Cardiac muscle cell (in vitro differentiated cells and primary cell): ENCODE data around the gene HIP1. TPM values are rescaled to one million over a fixed set of nuclear protein-coding genes. Genes with fewer than 3 reads are reported as not detected.
"Not testable (repeated sequence)": the region's sequence is repeated elsewhere in the genome, so short reads cannot be mapped to it uniquely, and the experiment has no call there.

Source experiments
- DNase-seq, 2 donors: peaks; one replicate each; pipeline versions ENCODE4 v3.0.0 to v3.0.0-alpha.2; 2010 to 2017; ENCODE audit warnings: low read depth in 1 of 2, low spot score in 1 of 2
- H3K27ac ChIP-seq: fragments of 200-600 bp; sonication (generic); 2 replicates; pipeline ENCODE4 v1.5.1; 2016
- H3K27me3 ChIP-seq: fragments of 200-600 bp; sonication (generic); 2 replicates; pipeline ENCODE4 v1.6.0; 2016; ENCODE audit warnings: control low read depth
- H3K36me3 ChIP-seq: fragments of 200-600 bp; sonication (generic); 2 replicates; pipeline ENCODE4 v1.5.1; 2016; ENCODE audit warnings: control low read depth
- H3K4me1 ChIP-seq: fragments of 200-600 bp; sonication (generic); 2 replicates; pipeline ENCODE4 v1.8.1; 2017; ENCODE audit warnings: low read depth, mild to moderate bottlenecking, mixed run types
- H3K4me3 ChIP-seq: fragments of 200-600 bp; sonication (generic); 2 replicates; pipeline ENCODE4 v1.5.1; 2016; ENCODE audit warnings: mild to moderate bottlenecking
- H3K9me3 ChIP-seq: fragments of 200-600 bp; sonication (generic); 2 replicates; pipeline ENCODE4 v1.5.1; 2017; ENCODE audit warnings: low read depth, mild to moderate bottlenecking, control low read depth
- polyA plus RNA-seq: library from polyadenylated mRNA; unstranded; fragments of >200 nt; fragmentation: Nextera tagmentation; extraction: Ambion mirVana; gene quantifications from 2 replicates; pipeline ENCODE4 v1.2.1, GENCODE V29; 2016
- total RNA-seq: library from RNA; depleted of rRNA; stranded (reverse); fragments of >200 nt; gene quantifications from 2 replicates; pipeline ENCODE4 v1.2.3, GENCODE V29; 2016
- TF ChIP-seq, protein P1 (sequence below): IDR thresholded peaks from 2 replicates; pipeline ENCODE4 v1.5.1; 2012; ENCODE audit warnings: low read depth, mild to moderate bottlenecking, low read length

The HIP1 gene
- total and polyA plus RNA-seq, 2 experiments from 2014 or later, result 21.2 to 34.6 TPM

DNA sequence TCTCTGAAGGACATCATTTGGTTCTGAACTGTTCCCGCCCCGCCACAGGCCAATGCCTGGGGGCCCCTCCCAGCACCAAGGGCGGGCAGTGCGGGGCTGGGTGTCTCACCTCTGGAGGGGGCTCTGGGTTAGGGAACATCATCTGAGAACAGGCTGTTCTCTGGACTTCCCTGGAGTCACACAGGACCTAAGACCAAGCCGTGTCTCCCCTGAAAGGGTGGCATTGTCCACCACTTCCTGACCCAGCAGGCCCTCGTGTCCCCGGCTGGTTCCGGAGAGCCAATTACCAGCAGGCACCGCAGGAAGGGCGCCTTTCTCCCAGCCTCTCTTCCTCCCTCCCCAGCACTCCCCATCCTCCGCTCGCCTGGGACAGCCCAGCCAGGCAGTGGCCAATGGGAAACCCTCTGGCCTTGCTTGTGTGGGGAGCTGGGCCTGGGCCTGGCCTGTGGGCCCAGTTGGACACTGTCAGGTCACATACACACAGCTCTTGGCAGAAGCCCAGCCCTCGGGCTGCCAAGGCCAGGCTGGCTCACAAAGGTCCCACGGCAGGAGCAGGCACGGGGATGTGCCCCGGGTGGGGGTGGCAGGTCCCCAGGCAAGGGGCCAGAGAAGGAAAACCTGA, 127.1 kb downstream of the HIP1 start:
- TF ChIP-seq, protein P1, sequence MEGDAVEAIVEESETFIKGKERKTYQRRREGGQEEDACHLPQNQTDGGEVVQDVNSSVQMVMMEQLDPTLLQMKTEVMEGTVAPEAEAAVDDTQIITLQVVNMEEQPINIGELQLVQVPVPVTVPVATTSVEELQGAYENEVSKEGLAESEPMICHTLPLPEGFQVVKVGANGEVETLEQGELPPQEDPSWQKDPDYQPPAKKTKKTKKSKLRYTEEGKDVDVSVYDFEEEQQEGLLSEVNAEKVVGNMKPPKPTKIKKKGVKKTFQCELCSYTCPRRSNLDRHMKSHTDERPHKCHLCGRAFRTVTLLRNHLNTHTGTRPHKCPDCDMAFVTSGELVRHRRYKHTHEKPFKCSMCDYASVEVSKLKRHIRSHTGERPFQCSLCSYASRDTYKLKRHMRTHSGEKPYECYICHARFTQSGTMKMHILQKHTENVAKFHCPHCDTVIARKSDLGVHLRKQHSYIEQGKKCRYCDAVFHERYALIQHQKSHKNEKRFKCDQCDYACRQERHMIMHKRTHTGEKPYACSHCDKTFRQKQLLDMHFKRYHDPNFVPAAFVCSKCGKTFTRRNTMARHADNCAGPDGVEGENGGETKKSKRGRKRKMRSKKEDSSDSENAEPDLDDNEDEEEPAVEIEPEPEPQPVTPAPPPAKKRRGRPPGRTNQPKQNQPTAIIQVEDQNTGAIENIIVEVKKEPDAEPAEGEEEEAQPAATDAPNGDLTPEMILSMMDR, result no peak
- H3K9me3 ChIP-seq, result no peaks in the 10 kb centered on the region
- H3K27me3 ChIP-seq, result no peaks in the 10 kb centered on the region
- H3K36me3 ChIP-seq, result no peaks in the 10 kb centered on the region
- peak in 1 of 2 donors; percentile 32 for DNase-seq
- no peak overlapping the region for H3K4me3 ChIP-seq
- no peaks in the 10 kb centered on the region for H3K4me1 ChIP-seq
- H3K27ac ChIP-seq, result peak overlapping the region; percentile 40

DNA sequence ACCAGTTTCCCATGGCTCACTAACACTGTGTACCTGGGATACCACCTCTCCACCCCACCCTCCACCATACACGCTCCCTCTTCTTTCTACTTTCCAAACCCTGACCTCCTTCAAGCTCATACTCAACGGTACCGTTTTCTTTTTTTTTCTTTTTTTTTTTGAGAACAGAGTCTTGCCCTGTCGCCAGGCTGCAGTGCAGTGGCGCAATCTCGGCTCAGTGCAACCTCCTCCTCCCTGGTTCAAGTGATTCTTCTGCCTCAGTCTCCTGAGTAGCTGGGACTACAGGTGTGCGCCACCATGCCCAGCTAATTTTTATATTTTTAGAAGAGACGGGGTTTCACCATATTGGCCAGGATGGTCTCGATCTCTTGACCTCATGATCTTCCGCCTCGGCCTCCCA, 129.3 kb downstream of the HIP1 start:
- H3K4me3 ChIP-seq, DNase-seq, H3K4me1 ChIP-seq, H3K27ac ChIP-seq, H3K9me3 ChIP-seq, H3K36me3 ChIP-seq, H3K27me3 ChIP-seq: not testable (repeated sequence)

DNA sequence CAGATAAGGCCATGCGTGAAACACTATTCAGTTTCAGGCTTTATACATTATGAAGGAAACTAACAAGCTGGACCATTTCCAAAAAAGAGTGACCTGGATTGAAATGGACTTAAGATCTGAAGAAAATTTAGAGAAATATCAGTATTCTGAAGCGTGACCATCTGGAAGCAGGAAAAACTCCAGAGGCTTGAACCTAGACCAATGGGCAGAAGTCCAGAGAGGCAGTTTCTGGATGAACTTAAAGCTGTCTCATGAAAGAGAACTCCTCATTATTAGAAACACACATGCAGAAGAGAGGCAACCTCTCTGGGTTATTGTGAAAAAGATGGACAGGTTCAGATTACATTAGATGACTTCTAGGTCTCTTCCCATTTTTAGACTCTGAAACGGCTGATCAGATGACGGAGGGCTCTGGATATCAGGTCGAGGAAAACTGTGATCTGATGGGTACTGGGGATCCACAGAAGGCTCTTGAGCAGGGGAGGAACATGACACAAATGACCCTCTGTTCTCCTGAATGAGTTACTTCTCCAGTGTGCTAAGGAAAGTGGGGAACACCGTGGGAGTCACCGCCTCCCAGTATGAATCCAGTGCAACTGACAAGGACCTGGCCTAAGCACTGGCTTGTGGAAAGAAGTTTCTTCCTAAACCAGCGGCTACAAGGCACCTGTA, 130.2 kb downstream of the HIP1 start:
- H3K4me3 ChIP-seq, result no peak overlapping the region
- H3K27ac ChIP-seq, result no peak overlapping the region
- no peaks in the 10 kb centered on the region for H3K27me3 ChIP-seq
- H3K4me1 ChIP-seq, result no peaks in the 10 kb centered on the region
- no peak for DNase-seq
- H3K36me3 ChIP-seq, result no peaks in the 10 kb centered on the region
- TF ChIP-seq, protein P1, result no peak
- H3K9me3 ChIP-seq, result no peaks in the 10 kb centered on the region

DNA sequence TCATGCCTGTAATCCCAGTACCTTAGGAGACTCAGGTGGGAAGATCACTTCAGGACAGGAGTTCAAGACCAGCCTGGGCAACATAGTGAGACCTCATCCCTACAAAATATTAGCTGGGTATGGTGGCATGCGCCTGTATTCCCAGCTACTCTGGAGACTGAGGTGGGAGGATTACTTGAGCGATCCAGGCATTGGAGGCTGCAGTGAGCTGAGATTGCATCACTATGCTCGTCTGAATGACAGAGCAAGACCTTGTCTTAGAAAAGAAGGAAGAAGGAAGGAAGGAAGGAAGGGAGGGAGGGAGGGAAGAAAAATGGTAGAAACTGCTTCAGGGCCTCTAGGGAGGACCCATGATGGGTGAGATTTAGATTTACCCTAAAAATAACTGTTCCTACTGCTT, 134.3 kb downstream of the HIP1 start:
- Histone ChIP-seq H3K4me3 (no peak overlapping the region), H3K4me1 (no peaks in the 10 kb centered on the region), H3K36me3 (no peaks in the 10 kb centered on the region), H3K9me3 (no peaks in the 10 kb centered on the region), H3K27ac (no peak overlapping the region), H3K27me3 (no peaks in the 10 kb centered on the region)
- DNase-seq, result no peak
- TF ChIP-seq, protein P1, result no peak

DNA sequence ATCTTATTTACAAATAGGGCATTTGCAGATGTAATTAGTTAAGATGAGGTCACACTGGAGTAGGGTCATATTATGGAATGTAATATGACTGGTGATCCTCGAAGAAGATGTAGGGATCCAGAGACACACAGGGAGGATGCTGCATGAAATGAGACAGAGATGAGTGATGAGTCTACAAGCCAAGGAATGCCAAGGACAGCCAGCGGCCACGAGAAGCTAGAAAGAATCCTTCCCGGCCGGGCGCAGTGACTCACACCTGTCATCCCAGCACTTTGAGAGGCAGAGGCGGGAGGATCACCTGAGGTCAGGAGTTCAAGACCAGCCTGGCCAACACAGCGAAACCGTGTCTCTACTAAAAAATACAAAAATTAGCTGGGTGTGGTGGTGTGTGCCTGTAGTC, 135.9 kb downstream of the HIP1 start:
- H3K36me3 ChIP-seq, H3K9me3 ChIP-seq, H3K27me3 ChIP-seq, H3K4me3 ChIP-seq, H3K27ac ChIP-seq, H3K4me1 ChIP-seq, DNase-seq: not testable (repeated sequence)

DNA sequence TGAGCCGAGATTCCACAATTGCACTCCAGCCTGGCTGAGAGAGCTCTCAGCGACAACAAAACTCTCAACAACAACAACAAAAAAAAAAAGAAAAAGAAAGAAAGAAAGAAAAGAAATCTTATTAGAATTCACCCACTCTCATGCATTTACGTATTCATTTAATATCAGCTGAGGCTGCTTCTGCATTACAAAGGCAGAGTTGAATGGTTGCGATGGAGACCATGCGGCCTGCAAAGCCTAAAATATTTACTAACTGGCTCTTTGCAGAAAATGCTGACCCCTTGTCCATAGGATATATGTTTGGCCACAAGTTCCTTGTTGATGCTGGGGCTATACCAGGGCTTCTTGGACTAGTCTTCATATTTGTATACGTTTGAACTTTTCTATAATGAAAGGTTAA, 137.2 kb downstream of the HIP1 start:
- no peaks in the 10 kb centered on the region for H3K36me3 ChIP-seq
- TF ChIP-seq, protein P1, result no peak
- no peak overlapping the region for H3K27ac ChIP-seq
- H3K4me3 ChIP-seq, result no peak overlapping the region
- DNase-seq, result no peak
- no peaks in the 10 kb centered on the region for H3K4me1 ChIP-seq
- no peaks in the 10 kb centered on the region for H3K9me3 ChIP-seq
- H3K27me3 ChIP-seq, result no peaks in the 10 kb centered on the region

DNA sequence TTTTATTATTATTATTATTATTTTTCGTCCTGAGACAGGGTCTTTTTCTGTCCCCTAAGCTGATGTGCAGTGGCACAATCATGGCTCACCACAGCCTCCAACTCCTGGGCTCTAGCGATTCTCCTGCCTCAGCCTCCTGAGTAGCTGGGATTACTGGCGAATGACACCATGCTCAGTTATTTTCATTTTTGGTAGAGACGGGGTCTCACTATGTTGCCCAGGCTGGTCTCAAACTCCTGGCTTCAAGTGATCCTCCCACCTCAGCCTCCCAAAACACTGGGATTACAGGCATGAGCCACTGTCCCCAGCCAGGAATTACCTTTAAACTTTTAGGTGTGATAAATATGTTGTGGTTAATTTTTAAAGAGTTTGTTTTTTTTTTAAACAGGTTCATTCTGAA, 138.0 kb downstream of the HIP1 start:
- H3K4me1 ChIP-seq, DNase-seq, H3K4me3 ChIP-seq, H3K27ac ChIP-seq, H3K36me3 ChIP-seq, H3K9me3 ChIP-seq, H3K27me3 ChIP-seq: not testable (repeated sequence)
